ENCODE data around the gene KDM4F. TPM values are rescaled to one million over a fixed set of nuclear protein-coding genes. Genes with fewer than 3 reads are reported as not detected.

Gene KDM4F
- total and polyA plus RNA-seq, 2 of the 8 experiments (the other 6 are each of a cell fraction or from before 2014, with no cell fraction given), result not detected

DNA sequence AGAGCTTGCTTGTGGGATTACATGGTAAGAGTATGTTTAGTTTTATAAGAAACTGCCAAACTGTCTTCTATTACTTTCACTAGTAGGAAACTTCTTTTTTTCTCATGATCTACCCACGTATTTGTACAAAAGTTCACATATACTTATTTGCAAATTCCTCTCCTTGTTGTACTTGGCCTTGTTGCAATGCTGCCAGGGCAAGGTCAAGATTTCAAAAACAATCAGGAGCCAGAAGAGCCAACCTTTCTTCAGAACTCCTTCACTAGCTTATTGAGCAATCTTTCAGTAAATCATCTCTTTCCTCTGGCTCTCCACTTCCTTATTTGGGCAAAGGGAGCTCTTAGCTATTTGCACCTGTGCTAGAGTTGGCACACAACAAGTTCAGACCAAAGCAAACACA is 27.2 kb downstream of the KDM4F start:
- Histone ChIP-seq H3K23ac (ENCODE audit: insufficient read length) (no peak overlapping the region), H3K4ac (replicated peaks; ENCODE audit: insufficient read length, low read depth, low read length) (no peak overlapping the region), H3K14ac (ENCODE audit: insufficient read length) (no peak overlapping the region), H3K4me1 (replicated peaks in 1 of 4; ENCODE audit: control insufficient read depth in 3 of 4, insufficient read depth in 4 of 4, low read length in 3 of 4) (0 out of 7 replicates have a peak, but pooled peaks cover 0 to 2% (median 0%) of the 10 kb centered on the region in 4 experiments), H3K9me3 (ENCODE audit: insufficient read depth in 2 of 2, low read depth in 1 of 2, low read length in 1 of 2) (no peaks in the 10 kb centered on the region), H3K27me3 (replicated peaks in 1 of 4; ENCODE audit: control insufficient read depth in 3 of 4, extremely low read depth in 1 of 4, insufficient read depth in 3 of 4, low read length in 3 of 4) (no peaks in the 10 kb centered on the region), H4K5ac (ENCODE audit: insufficient read length, low read depth, low read length) (no peak overlapping the region), H3K4me2 (ENCODE audit: insufficient read depth in 1 of 2, low read depth in 2 of 2, low read length in 2 of 2) (no peak overlapping the region), H2BK120ac (replicated peaks; ENCODE audit: low read depth, low read length) (no peak overlapping the region), H3K23me2 (ENCODE audit: low read depth, low read length) (no peaks in the 10 kb centered on the region), H3K79me1 (ENCODE audit: low read depth, low read length) (no peaks in the 10 kb centered on the region), H3K27ac (ENCODE audit: low read depth, low read length) (no peak overlapping the region), H3K56ac (replicated peaks; ENCODE audit: insufficient read length, low read depth, low read length) (no peak overlapping the region), H3K79me2 (ENCODE audit: control insufficient read depth in 1 of 2, insufficient read depth in 2 of 2, low read length in 2 of 2) (no peaks in the 10 kb centered on the region), H2AFZ (ENCODE audit: low read length) (no peak overlapping the region), H4K8ac (ENCODE audit: extremely low read depth, insufficient read depth, low read length) (no peak overlapping the region), H4K91ac (replicated peaks; ENCODE audit: insufficient read length, low read length) (no peak overlapping the region), H3K36me3 (ENCODE audit: control insufficient read depth in 2 of 4, insufficient read depth in 4 of 4, low read length in 3 of 4) (no peaks in the 10 kb centered on the region), H3K18ac (ENCODE audit: extremely low read depth, low read length) (no peak overlapping the region), H4K20me1 (replicated peaks in 1 of 2; ENCODE audit: control insufficient read depth in 1 of 2, insufficient read depth in 2 of 2, low read length in 2 of 2) (no peaks in the 10 kb centered on the region), H2BK20ac (ENCODE audit: low read length) (no peak overlapping the region), H2AK5ac (ENCODE audit: low read depth, low read length) (no peak overlapping the region), H2BK12ac (ENCODE audit: low read depth, low read length) (no peak overlapping the region), H3K4me3 (ENCODE audit: extremely low read depth in 1 of 4, insufficient read depth in 2 of 4, low read depth in 3 of 4, low read length in 4 of 4) (no peak overlapping the region), H3K9ac (replicated peaks in 1 of 4; ENCODE audit: extremely low read depth in 1 of 4, low read depth in 3 of 4, low read length in 3 of 4) (no peak overlapping the region), H2BK15ac (ENCODE audit: low read length) (no peak overlapping the region), H2BK5ac (ENCODE audit: low read depth, low read length) (no peak overlapping the region)
- CTCF ChIA-PET (ENCODE audit: partially characterized antibody), result interaction anchor here (0.8 to 1.8 kb wide), 6 partner anchors 9 to 76 kb away, joined by 3 to 6 read pairs (median 4); partner anchors contain the start of gene SRSF8
- WGBS, 2 experiments (ENCODE audit: extremely low coverage in 1 of 2, insufficient coverage in 1 of 2, insufficient read length in 1 of 2, insufficient replicate concordance in 2 of 2, low coverage in 1 of 2, low lambda C conversion rate in 2 of 2, missing lambda C conversion rate in 1 of 2), result 70% methylated on average over 1 of the region's 1 CpG; no CpG with 5 or more reads in 1 of the 2 experiments
- DNase-seq (ENCODE audit: low read depth in 1 of 2, low spot score in 2 of 2) (no peak), FAIRE-seq (no peak)
- POLR2A ChIA-PET (ENCODE audit: partially characterized antibody), result interaction anchor here (1.7 to 2.7 kb wide), 2 partner anchors 9 kb away, joined by 6 to 13 read pairs; partner anchors contain the start of gene SRSF8
- peak; percentile 80; the same call in 1 of the 2 replicates for TF ChIP-seq CEBPB (IDR thresholded peaks at IDR 0.05; ENCODE audit: low read depth, low read length)
- no peak for TF ChIP-seq BCL11A (IDR thresholded peaks at IDR 0.05; ENCODE audit: low read depth in 2 of 2, low read length in 2 of 2)
- TF ChIP-seq SUZ12 (IDR thresholded peaks at IDR 0.05; ENCODE audit: low read length), result no peak
- TF ChIP-seq SRF (IDR thresholded peaks at IDR 0.05; ENCODE audit: low read depth, low read length), result peak; percentile 91
- no peak for TF ChIP-seq FOSL1 (IDR thresholded peaks at IDR 0.05; ENCODE audit: insufficient read depth, low read depth, low read length)
- TF ChIP-seq SIX5 (IDR thresholded peaks at IDR 0.05; ENCODE audit: low read depth, low read length), result no peak
- TF ChIP-seq SAP30 (IDR thresholded peaks at IDR 0.05; ENCODE audit: insufficient read depth, insufficient replicate concordance, low read length), result no peak
